ENCODE data around the gene NPPA. TPM values are rescaled to one million over a fixed set of nuclear protein-coding genes. Genes with fewer than 3 reads are reported as not detected.

NPPA gene
- total and polyA plus RNA-seq, 9 of the 15 experiments (the other 6 are each of a cell fraction or from before 2014, with no cell fraction given): not detected

DNA sequence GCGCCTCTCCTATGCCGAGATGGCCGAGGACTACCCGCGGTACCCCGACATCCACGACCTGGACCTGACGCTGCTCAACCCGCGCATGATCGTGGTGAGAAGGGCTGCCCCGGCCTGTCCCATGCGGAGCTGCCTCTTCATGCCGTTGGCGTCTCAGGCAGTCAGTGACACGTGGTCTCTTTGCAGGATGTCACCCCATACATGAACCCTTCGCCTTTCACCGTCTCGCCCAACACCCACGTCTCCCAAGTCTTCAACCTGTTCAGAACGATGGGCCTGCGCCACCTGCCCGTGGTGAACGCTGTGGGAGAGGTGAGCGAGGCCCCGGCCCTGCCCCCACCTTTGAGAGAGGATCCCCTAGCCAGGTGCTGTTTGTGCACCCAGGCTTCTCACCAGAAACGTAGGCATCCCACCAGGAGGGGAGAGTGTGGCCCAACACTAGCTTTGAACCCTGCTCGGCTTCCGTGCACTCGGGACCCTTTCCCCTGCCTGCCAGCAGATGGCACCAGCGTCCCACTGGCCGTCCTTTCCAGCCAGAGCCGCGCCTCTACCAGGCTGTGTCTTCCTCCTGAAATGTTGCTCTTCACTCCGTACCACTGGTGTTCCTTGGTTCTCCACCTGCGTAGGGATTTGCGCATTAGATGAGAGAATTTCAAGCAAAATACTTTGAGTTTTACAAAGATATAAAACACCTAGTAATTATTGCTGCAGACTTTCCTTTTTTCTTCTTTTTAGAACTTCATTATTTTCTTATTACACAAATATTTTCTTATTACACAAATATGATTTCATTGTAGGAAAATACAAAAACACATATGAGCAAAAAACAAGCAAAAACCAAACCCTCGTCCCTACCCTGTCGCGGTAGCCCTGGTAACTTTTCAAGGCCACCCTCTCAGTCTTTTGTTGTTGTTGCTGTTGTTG is 9.0 kb downstream of the NPPA start:
- Histone ChIP-seq H3K9ac (ENCODE audit: insufficient read depth in 1 of 2, low read depth in 2 of 2, low read length in 2 of 2) (0 out of 4 replicates have a peak overlapping the region, but pooled peaks of 1 of the 2 experiments have one; percentile 0), H3K4me1 (replicated peaks in 1 of 2; ENCODE audit: control insufficient read depth in 2 of 2, insufficient read depth in 2 of 2, low read length in 2 of 2) (peaks cover 29 to 47% of the 10 kb centered on the region in 2 experiments), H3K9me3 (replicated peaks; ENCODE audit: control insufficient read depth, insufficient read depth, low read depth, low read length) (no peaks in the 10 kb centered on the region), H3K9me1 (ENCODE audit: control insufficient read depth, insufficient read depth, low read length) (no peaks in the 10 kb centered on the region), H3K27ac (ENCODE audit: extremely low read depth, low read depth, low read length) (no peak overlapping the region; the same call in 2 of the 3 replicates), H3K4me2 (ENCODE audit: insufficient read depth, low read length) (no peak overlapping the region), H3K36me3 (ENCODE audit: control insufficient read depth, insufficient read depth, low read length) (peaks cover 89% of the 10 kb centered on the region), H3K4me3 (no peak overlapping the region), H2AFZ (ENCODE audit: low read depth, low read length) (no peak overlapping the region; the same call in 1 of the 2 replicates), H3K27me3 (ENCODE audit: control insufficient read depth in 2 of 2, insufficient read depth in 2 of 2, low read length in 2 of 2) (no peaks in the 10 kb centered on the region), H4K20me1 (replicated peaks; ENCODE audit: control insufficient read depth, insufficient read depth, low read length) (no peaks in the 10 kb centered on the region; the same call in 1 of the 2 replicates), H3K79me2 (ENCODE audit: control insufficient read depth, insufficient read depth, low read length) (no peaks in the 10 kb centered on the region)
- in situ Hi-C loops (cut with MboI) (no loop called here), intact Hi-C loops (cut with micrococcal nuclease) (loop anchor here (1.0 to 2.0 kb wide), 3 partner anchors 56 to 192 kb away; no protein-coding TSS in a partner anchor)
- ChIA-PET POLR2A (interaction anchor here (0.6 to 14.0 kb wide), 13 partner anchors 10 to 199 kb away, joined by 3 to 304 read pairs (median 4); partner anchors contain the start of gene PLOD1), CTCF (ENCODE audit: low intra/inter-chr PET ratio) (interaction anchor here (0.6 to 4.7 kb wide), 9 partner anchors 10 to 163 kb away, joined by 3 to 93 read pairs (median 4); no protein-coding TSS in a partner anchor)
- no TSS peak for BruUV-seq (replicated peaks)
- peak; percentile 87 to 92 (median 89) for DNase-seq (ENCODE audit: extremely low read depth in 1 of 4, low spot score in 3 of 4)
- FAIRE-seq: peak; percentile 88
- 58% methylated on average over 40 of the region's 40 CpGs for WGBS (ENCODE audit: insufficient coverage, low coverage, missing lambda C conversion rate)
- ATAC-seq: peak; percentile 85
- no peak for TF ChIP-seq CBX1 (IDR thresholded peaks at IDR 0.05; ENCODE audit: low read depth)
- no peak for TF ChIP-seq NELFE (IDR thresholded peaks at IDR 0.05; ENCODE audit: insufficient read depth, insufficient read length)
- TF ChIP-seq TCFL5 (CRISPR knock-in tag; conservative IDR thresholded peaks at IDR 0.05): no peak
- no peak for TF ChIP-seq ZNF79 (CRISPR knock-in tag; IDR thresholded peaks at IDR 0.05; ENCODE audit: low read depth)
- TF ChIP-seq MCM5 (IDR thresholded peaks at IDR 0.05; ENCODE audit: low read depth): no peak
- no peak for TF ChIP-seq HMG20B (CRISPR knock-in tag; IDR thresholded peaks at IDR 0.05)
- TF ChIP-seq JUND (IDR thresholded peaks at IDR 0.05; ENCODE audit: borderline replicate concordance, low read depth, low read length): peak; percentile 52; the same call in 1 of the 2 replicates
- TF ChIP-seq JUND (tag; IDR thresholded peaks at IDR 0.05; ENCODE audit: borderline replicate concordance, low read depth, low read length): peak; percentile 56; the same call in 1 of the 3 replicates
- TF ChIP-seq, protein P1, sequence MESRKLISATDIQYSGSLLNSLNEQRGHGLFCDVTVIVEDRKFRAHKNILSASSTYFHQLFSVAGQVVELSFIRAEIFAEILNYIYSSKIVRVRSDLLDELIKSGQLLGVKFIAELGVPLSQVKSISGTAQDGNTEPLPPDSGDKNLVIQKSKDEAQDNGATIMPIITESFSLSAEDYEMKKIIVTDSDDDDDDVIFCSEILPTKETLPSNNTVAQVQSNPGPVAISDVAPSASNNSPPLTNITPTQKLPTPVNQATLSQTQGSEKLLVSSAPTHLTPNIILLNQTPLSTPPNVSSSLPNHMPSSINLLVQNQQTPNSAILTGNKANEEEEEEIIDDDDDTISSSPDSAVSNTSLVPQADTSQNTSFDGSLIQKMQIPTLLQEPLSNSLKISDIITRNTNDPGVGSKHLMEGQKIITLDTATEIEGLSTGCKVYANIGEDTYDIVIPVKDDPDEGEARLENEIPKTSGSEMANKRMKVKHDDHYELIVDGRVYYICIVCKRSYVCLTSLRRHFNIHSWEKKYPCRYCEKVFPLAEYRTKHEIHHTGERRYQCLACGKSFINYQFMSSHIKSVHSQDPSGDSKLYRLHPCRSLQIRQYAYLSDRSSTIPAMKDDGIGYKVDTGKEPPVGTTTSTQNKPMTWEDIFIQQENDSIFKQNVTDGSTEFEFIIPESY (CRISPR knock-in tag; IDR thresholded peaks at IDR 0.05): peak; percentile 63
- no peak for TF ChIP-seq MYBL2 (IDR thresholded peaks at IDR 0.05; ENCODE audit: low read depth)
- TF ChIP-seq MYBL2 (CRISPR knock-in tag; IDR thresholded peaks at IDR 0.05; ENCODE audit: borderline replicate concordance): no peak
- TF ChIP-seq, protein P2, sequence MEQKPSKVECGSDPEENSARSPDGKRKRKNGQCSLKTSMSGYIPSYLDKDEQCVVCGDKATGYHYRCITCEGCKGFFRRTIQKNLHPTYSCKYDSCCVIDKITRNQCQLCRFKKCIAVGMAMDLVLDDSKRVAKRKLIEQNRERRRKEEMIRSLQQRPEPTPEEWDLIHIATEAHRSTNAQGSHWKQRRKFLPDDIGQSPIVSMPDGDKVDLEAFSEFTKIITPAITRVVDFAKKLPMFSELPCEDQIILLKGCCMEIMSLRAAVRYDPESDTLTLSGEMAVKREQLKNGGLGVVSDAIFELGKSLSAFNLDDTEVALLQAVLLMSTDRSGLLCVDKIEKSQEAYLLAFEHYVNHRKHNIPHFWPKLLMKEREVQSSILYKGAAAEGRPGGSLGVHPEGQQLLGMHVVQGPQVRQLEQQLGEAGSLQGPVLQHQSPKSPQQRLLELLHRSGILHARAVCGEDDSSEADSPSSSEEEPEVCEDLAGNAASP (IDR thresholded peaks at IDR 0.05): no peak
- TF ChIP-seq ZNF133 (CRISPR knock-in tag; IDR thresholded peaks at IDR 0.05): no peak
- TF ChIP-seq, protein P3, sequence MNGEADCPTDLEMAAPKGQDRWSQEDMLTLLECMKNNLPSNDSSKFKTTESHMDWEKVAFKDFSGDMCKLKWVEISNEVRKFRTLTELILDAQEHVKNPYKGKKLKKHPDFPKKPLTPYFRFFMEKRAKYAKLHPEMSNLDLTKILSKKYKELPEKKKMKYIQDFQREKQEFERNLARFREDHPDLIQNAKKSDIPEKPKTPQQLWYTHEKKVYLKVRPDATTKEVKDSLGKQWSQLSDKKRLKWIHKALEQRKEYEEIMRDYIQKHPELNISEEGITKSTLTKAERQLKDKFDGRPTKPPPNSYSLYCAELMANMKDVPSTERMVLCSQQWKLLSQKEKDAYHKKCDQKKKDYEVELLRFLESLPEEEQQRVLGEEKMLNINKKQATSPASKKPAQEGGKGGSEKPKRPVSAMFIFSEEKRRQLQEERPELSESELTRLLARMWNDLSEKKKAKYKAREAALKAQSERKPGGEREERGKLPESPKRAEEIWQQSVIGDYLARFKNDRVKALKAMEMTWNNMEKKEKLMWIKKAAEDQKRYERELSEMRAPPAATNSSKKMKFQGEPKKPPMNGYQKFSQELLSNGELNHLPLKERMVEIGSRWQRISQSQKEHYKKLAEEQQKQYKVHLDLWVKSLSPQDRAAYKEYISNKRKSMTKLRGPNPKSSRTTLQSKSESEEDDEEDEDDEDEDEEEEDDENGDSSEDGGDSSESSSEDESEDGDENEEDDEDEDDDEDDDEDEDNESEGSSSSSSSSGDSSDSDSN (IDR thresholded peaks at IDR 0.05; ENCODE audit: borderline replicate concordance in 1 of 2, low read depth in 2 of 2, low read length in 2 of 2): 0 out of 4 replicates have a peak, but pooled peaks of 1 of the 2 experiments have one; percentile 59

All from K562 (cell line).